ENCODE measurements around the gene DNAJC2.

DNA sequence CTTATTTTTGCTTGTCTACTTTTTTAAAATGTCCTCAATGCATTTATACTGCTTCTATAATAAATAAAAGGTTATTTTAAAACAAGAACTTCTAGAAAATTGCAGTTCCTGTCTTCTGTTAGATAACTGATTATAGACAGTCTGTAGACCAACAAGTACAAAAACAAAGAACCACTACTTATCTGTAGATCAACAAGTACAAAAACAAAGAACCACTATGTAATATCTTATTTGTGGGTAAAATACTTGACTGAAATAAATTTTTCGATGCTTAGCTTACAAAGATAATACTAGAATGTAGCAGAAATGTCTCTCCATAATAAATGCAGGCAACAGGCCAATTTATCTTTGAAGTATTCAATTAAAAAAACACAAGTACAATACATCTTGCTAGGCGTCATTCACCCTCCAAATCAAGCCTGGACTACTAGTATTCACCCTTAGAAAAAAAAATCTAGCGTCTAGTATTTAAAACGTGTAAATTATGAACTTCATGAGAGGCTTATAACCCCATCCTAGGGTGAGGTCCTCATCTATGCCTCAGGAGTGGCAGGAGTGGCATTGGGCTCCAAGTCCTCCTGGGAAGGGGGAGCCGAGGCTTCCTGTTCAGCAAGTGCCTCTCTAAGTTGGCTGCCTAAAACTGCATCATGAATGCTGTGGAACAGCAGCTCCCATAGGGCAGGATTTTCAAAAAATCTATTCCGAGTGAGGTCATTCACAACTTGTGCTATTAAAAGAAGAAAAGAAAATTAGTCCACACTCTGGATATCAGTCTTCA lies 29.5 kb upstream of the DNAJC2 start:
- TF ChIP-seq, protein P1, sequence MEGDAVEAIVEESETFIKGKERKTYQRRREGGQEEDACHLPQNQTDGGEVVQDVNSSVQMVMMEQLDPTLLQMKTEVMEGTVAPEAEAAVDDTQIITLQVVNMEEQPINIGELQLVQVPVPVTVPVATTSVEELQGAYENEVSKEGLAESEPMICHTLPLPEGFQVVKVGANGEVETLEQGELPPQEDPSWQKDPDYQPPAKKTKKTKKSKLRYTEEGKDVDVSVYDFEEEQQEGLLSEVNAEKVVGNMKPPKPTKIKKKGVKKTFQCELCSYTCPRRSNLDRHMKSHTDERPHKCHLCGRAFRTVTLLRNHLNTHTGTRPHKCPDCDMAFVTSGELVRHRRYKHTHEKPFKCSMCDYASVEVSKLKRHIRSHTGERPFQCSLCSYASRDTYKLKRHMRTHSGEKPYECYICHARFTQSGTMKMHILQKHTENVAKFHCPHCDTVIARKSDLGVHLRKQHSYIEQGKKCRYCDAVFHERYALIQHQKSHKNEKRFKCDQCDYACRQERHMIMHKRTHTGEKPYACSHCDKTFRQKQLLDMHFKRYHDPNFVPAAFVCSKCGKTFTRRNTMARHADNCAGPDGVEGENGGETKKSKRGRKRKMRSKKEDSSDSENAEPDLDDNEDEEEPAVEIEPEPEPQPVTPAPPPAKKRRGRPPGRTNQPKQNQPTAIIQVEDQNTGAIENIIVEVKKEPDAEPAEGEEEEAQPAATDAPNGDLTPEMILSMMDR (IDR thresholded peaks at IDR 0.05; ENCODE audit: low read length) = no peak
- TF ChIP-seq EZH2 (optimal IDR thresholded peaks at IDR 0.05; ENCODE audit: low read depth, low read length) = no peak

Measured in MM.1S (cell line).